Liver (tissue), 9 donors: ENCODE data around the gene PRRT1B. TPM values are rescaled to one million over a fixed set of nuclear protein-coding genes. Genes with fewer than 3 reads are reported as not detected.

Experiments
- DNase-seq: peaks from one replicate; pipeline ENCODE4 v3.0.0-alpha.2; 2017; ENCODE audit warnings: low spot score
- H3K27ac ChIP-seq, 2 donors: one replicate each; pipeline ENCODE4 v1.7.0; 2013; ENCODE audit warnings: inconsistent platforms in 2 of 2, low read length in 2 of 2, control low read depth in 1 of 2, low read depth in 1 of 2, mild to moderate bottlenecking in 1 of 2
- H3K27me3 ChIP-seq, 4 donors: one replicate each; pipeline versions ENCODE4 v1.6.1 to v1.7.0; 2013; ENCODE audit warnings: low read length in 3 of 4, inconsistent platforms in 1 of 4, mild to moderate bottlenecking in 1 of 4, moderate library complexity in 1 of 4; ENCODE audit not compliant: control insufficient read depth in 4 of 4, insufficient read depth in 4 of 4
- H3K36me3 ChIP-seq, 4 donors: one replicate each; pipeline versions ENCODE4 v1.6.1 to v1.7.0; 2013; ENCODE audit warnings: low read length in 3 of 4, mild to moderate bottlenecking in 3 of 4, low read depth in 1 of 4, moderate library complexity in 1 of 4; ENCODE audit not compliant: control insufficient read depth in 4 of 4, insufficient read depth in 3 of 4
- H3K4me1 ChIP-seq, 4 donors: one replicate each; pipeline versions ENCODE4 v1.6.1 to v1.7.0; 2013; ENCODE audit warnings: low read length in 3 of 4, mild to moderate bottlenecking in 3 of 4, moderate library complexity in 1 of 4; ENCODE audit not compliant: control insufficient read depth in 4 of 4, insufficient read depth in 4 of 4
- H3K4me3 ChIP-seq, 3 donors: one replicate each; pipeline versions ENCODE4 v1.6.1 to v1.7.0; 2013; ENCODE audit warnings: low read length in 3 of 3, control low read depth in 1 of 3, low read depth in 1 of 3, mild to moderate bottlenecking in 1 of 3
- H3K9ac ChIP-seq, 2 donors: one replicate each; pipeline ENCODE4 v1.7.0; 2013; ENCODE audit warnings: low read length in 2 of 2, mild to moderate bottlenecking in 2 of 2, moderate library complexity in 2 of 2, control low read depth in 1 of 2, low read depth in 1 of 2
- H3K9me3 ChIP-seq, 4 donors: one replicate each; pipeline versions ENCODE4 v1.6.1 to v1.7.0; 2013; ENCODE audit warnings: low read length in 3 of 4; ENCODE audit not compliant: control insufficient read depth in 4 of 4
- EGR1 ChIP-seq, 2 donors: IDR thresholded peaks; 2 replicates each; pipeline ENCODE4 v1.6.1; 2016 to 2018; ENCODE audit warnings: antibody characterized with exemption in 2 of 2, low read depth in 2 of 2
- FOXA1 ChIP-seq: IDR thresholded peaks from 2 replicates; pipeline ENCODE4 v1.6.1; 2016; ENCODE audit warnings: antibody characterized with exemption
- GABPA ChIP-seq, 2 donors: IDR thresholded peaks in 1 of 2; conservative IDR thresholded peaks in 1 of 2; 2 replicates each; pipeline ENCODE4 v1.6.1; 2016; ENCODE audit warnings: antibody characterized with exemption in 2 of 2, mild to moderate bottlenecking in 1 of 2, moderate library complexity in 1 of 2
- HNF4A ChIP-seq, 2 donors: conservative IDR thresholded peaks; 2 replicates each; pipeline ENCODE4 v1.6.1; 2016; ENCODE audit warnings: antibody characterized with exemption in 2 of 2, mild to moderate bottlenecking in 2 of 2
- JUND ChIP-seq, 2 donors: IDR thresholded peaks; 2 replicates each; pipeline ENCODE4 v1.6.1; 2016; ENCODE audit warnings: antibody characterized with exemption in 2 of 2
- NR2F2 ChIP-seq: IDR thresholded peaks from 2 replicates; pipeline ENCODE4 v1.6.1; 2016; ENCODE audit warnings: antibody characterized with exemption
- RAD21 ChIP-seq, 2 donors: IDR thresholded peaks; 2 replicates each; pipeline ENCODE4 v1.6.1; 2016; ENCODE audit warnings: antibody characterized with exemption in 2 of 2, mild to moderate bottlenecking in 2 of 2
- SP1 ChIP-seq: IDR thresholded peaks from 2 replicates; pipeline ENCODE4 v1.6.1; 2018; ENCODE audit warnings: antibody characterized with exemption, mild to moderate bottlenecking
- TAF1 ChIP-seq: conservative IDR thresholded peaks from 2 replicates; pipeline ENCODE4 v1.6.1; 2016; ENCODE audit warnings: antibody characterized with exemption, mild to moderate bottlenecking
- YY1 ChIP-seq: IDR thresholded peaks from 2 replicates; pipeline ENCODE4 v1.6.1; 2016; ENCODE audit warnings: antibody characterized with exemption, mild to moderate bottlenecking
- WGBS: extraction: QIAGEN DNeasy Blood & Tissue Kit; methylation state at CpG from one replicate; pipeline ENCODE4 v1.1.7; 2013; 5-methylcytosine and 5-hydroxymethylcytosine counted together
- polyA plus RNA-seq, 2 donors: library from polyadenylated mRNA; stranded (reverse) in 1 of 2; unstranded in 1 of 2; fragments of 200-250 nt in 1 of 2; fragments of >200 nt in 1 of 2; fragmentation: Nextera tagmentation in 1 of 2; extraction: Ambion mirVana in 1 of 2; gene quantifications; one replicate each; pipeline versions ENCODE4 v1.2.1 to v1.2.3, GENCODE V29; 2013 to 2015
- total RNA-seq, 2 donors: library from RNA; depleted of rRNA; stranded (reverse); fragments of >200 nt; gene quantifications; one replicate each; pipeline ENCODE4 v1.2.3, GENCODE V29; 2014
- TF ChIP-seq, protein P1 (sequence below): IDR thresholded peaks from 2 replicates; pipeline ENCODE4 v1.6.1; 2016; ENCODE audit warnings: antibody characterized with exemption
- TF ChIP-seq, protein P2 (sequence below): IDR thresholded peaks from 2 replicates; pipeline ENCODE4 v1.6.1; 2016; ENCODE audit warnings: antibody characterized with exemption
- TF ChIP-seq, protein P3 (sequence below): IDR thresholded peaks from 2 replicates; pipeline ENCODE4 v1.6.1; 2016; ENCODE audit warnings: antibody characterized with exemption, mild to moderate bottlenecking
- TF ChIP-seq, protein P4 (sequence below): fragments of 150-350 bp; IDR thresholded peaks from 2 replicates; pipeline ENCODE4 v1.5.1; 2017; ENCODE audit warnings: improper control_type of control experiment, low read depth, low read length; ENCODE audit not compliant: missing input control
- TF ChIP-seq, protein P5 (sequence below): IDR thresholded peaks from 2 replicates; pipeline ENCODE4 v1.6.1; 2016; ENCODE audit warnings: antibody characterized with exemption
- donor health status: healthy.
- donor health status: healthy.
- donor health status: healthy.
- donor health status: healthy.
- donor health status: healthy.

Gene PRRT1B
- total and polyA plus RNA-seq, 4 donors, result 0.15 to 1.9 (median 1.4) TPM

DNA sequence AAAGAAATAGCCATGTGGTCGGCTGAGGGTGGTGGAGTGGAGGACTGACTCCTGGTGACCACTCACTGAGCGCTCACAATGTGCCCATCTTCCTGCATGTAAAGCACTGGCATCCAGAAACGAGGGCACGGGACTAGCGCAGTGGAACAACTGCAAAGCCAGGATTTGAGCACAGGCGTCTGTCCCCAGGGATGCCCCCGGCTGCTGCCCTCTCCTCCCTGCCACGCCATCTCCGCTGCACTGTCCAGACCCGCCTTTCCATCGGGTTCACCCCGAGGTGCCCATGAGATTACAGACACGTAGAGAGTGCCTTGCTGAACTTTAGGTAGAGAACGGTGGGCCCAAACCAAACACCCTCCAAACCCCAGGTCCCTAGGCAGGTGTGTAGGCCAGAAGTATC, 44.7 kb downstream of the PRRT1B start:
- no peak overlapping the region for H3K4me3 ChIP-seq
- no peaks in the 10 kb centered on the region for H3K9me3 ChIP-seq
- H3K27me3 ChIP-seq, result no peaks in the 10 kb centered on the region
- TF ChIP-seq, protein P1, sequence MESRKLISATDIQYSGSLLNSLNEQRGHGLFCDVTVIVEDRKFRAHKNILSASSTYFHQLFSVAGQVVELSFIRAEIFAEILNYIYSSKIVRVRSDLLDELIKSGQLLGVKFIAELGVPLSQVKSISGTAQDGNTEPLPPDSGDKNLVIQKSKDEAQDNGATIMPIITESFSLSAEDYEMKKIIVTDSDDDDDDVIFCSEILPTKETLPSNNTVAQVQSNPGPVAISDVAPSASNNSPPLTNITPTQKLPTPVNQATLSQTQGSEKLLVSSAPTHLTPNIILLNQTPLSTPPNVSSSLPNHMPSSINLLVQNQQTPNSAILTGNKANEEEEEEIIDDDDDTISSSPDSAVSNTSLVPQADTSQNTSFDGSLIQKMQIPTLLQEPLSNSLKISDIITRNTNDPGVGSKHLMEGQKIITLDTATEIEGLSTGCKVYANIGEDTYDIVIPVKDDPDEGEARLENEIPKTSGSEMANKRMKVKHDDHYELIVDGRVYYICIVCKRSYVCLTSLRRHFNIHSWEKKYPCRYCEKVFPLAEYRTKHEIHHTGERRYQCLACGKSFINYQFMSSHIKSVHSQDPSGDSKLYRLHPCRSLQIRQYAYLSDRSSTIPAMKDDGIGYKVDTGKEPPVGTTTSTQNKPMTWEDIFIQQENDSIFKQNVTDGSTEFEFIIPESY, result no peak
- TF ChIP-seq JUND (IDR thresholded peaks at IDR 0.05) (no peak), HNF4A (conservative IDR thresholded peaks at IDR 0.05) (no peak), NR2F2 (no peak), SP1 (no peak), EGR1 (IDR thresholded peaks at IDR 0.05; ENCODE audit: low read depth in 2 of 2) (no peak), RAD21 (IDR thresholded peaks at IDR 0.05) (no peak), YY1 (no peak), TAF1 (no peak), GABPA (IDR thresholded peaks at IDR 0.05 in 1 of 2, conservative IDR thresholded peaks at IDR 0.05 in 1 of 2) (no peak), FOXA1 (no peak)
- TF ChIP-seq, protein P2, sequence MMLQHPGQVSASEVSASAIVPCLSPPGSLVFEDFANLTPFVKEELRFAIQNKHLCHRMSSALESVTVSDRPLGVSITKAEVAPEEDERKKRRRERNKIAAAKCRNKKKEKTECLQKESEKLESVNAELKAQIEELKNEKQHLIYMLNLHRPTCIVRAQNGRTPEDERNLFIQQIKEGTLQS, result no peak
- TF ChIP-seq, protein P3, sequence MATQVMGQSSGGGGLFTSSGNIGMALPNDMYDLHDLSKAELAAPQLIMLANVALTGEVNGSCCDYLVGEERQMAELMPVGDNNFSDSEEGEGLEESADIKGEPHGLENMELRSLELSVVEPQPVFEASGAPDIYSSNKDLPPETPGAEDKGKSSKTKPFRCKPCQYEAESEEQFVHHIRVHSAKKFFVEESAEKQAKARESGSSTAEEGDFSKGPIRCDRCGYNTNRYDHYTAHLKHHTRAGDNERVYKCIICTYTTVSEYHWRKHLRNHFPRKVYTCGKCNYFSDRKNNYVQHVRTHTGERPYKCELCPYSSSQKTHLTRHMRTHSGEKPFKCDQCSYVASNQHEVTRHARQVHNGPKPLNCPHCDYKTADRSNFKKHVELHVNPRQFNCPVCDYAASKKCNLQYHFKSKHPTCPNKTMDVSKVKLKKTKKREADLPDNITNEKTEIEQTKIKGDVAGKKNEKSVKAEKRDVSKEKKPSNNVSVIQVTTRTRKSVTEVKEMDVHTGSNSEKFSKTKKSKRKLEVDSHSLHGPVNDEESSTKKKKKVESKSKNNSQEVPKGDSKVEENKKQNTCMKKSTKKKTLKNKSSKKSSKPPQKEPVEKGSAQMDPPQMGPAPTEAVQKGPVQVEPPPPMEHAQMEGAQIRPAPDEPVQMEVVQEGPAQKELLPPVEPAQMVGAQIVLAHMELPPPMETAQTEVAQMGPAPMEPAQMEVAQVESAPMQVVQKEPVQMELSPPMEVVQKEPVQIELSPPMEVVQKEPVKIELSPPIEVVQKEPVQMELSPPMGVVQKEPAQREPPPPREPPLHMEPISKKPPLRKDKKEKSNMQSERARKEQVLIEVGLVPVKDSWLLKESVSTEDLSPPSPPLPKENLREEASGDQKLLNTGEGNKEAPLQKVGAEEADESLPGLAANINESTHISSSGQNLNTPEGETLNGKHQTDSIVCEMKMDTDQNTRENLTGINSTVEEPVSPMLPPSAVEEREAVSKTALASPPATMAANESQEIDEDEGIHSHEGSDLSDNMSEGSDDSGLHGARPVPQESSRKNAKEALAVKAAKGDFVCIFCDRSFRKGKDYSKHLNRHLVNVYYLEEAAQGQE, result no peak
- WGBS, result 93% methylated on average over 14 of the region's 14 CpGs
- H3K27ac ChIP-seq, result no peak overlapping the region
- H3K36me3 ChIP-seq, result peaks cover 0 to 23% (median 6%) of the 10 kb centered on the region in 4 donors
- DNase-seq, result no peak
- H3K4me1 ChIP-seq, result no peaks in the 10 kb centered on the region
- no peak overlapping the region for H3K9ac ChIP-seq

DNA sequence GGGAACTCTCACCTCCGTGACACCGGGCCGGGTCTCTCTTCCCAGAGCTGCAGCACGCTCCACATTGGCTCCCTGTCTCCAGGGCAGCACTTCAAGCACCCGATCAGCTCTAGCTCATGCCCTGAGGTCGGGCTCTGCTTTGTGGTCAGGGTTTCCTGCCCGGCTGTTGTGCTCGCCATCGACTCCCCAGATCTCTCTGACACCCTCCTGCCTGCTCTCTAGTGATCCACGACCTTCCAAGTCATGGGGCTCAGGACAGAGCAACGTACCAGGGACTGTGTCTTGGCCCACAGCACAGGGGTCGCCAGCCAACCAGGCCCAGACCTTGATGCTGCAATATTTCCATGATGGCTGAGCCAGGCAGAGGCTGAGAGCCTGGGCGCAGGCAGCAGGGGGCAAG, 45.1 kb downstream of the PRRT1B start:
- Histone ChIP-seq H3K9me3 (no peaks in the 10 kb centered on the region), H3K36me3 (peaks cover 0 to 25% (median 8%) of the 10 kb centered on the region in 4 donors), H3K27ac (no peak overlapping the region), H3K4me3 (no peak overlapping the region), H3K4me1 (no peaks in the 10 kb centered on the region), H3K27me3 (no peaks in the 10 kb centered on the region), H3K9ac (no peak overlapping the region)
- WGBS, result 84% methylated on average over 13 of the region's 13 CpGs
- DNase-seq, result no peak
- no peak for TF ChIP-seq FOXA1
- TF ChIP-seq RAD21 (IDR thresholded peaks at IDR 0.05), result no peak
- TF ChIP-seq, protein P2, result no peak
- TF ChIP-seq, protein P4, sequence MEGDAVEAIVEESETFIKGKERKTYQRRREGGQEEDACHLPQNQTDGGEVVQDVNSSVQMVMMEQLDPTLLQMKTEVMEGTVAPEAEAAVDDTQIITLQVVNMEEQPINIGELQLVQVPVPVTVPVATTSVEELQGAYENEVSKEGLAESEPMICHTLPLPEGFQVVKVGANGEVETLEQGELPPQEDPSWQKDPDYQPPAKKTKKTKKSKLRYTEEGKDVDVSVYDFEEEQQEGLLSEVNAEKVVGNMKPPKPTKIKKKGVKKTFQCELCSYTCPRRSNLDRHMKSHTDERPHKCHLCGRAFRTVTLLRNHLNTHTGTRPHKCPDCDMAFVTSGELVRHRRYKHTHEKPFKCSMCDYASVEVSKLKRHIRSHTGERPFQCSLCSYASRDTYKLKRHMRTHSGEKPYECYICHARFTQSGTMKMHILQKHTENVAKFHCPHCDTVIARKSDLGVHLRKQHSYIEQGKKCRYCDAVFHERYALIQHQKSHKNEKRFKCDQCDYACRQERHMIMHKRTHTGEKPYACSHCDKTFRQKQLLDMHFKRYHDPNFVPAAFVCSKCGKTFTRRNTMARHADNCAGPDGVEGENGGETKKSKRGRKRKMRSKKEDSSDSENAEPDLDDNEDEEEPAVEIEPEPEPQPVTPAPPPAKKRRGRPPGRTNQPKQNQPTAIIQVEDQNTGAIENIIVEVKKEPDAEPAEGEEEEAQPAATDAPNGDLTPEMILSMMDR, result no peak
- TF ChIP-seq, protein P5, sequence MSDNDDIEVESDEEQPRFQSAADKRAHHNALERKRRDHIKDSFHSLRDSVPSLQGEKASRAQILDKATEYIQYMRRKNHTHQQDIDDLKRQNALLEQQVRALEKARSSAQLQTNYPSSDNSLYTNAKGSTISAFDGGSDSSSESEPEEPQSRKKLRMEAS, result no peak
- no peak for TF ChIP-seq EGR1 (IDR thresholded peaks at IDR 0.05; ENCODE audit: low read depth in 2 of 2)
